ENCODE results near the gene PBX3.
"Not testable (repeated sequence)": the region's sequence is repeated elsewhere in the genome, so short reads cannot be mapped to it uniquely, and the experiment has no call there.

PBX3 gene

DNA sequence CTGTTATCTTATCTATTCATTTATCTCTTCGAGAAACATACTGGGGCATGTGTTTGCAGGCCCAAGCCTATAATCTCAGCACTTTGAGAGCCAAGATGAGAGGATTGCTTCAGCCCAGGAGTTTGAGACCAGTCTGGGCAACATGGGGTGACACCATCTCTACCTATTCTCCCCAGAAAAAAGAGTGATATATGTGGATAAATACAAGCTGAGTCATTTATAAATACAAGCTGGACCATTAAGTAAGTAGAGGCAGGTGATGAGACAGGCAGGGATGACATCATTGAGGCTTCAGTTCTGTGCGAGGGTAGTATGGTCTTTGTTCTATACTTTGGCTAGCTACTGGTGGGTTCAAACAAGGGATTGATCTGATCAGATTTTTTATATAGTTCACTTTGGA, 25.6 kb downstream of the PBX3 start:
- Histone ChIP-seq H3K9me2 (replicated peaks; ENCODE audit: insufficient read depth, low read length) (no peaks in the 10 kb centered on the region), H3K4me3 (ENCODE audit: insufficient read depth, low read length, poor library complexity, severe bottlenecking) (no peak overlapping the region), H4K20me1 (ENCODE audit: low read depth, low read length) (0 out of 2 replicates have a peak, but pooled peaks cover 3% of the 10 kb centered on the region), H3K36me3 (ENCODE audit: low read length) (no peaks in the 10 kb centered on the region), H3K9ac (ENCODE audit: low read length) (no peak overlapping the region), H3K27me3 (ENCODE audit: low read length) (no peaks in the 10 kb centered on the region), H3K27ac (ENCODE audit: low read depth, low read length) (no peak overlapping the region), H3K9me3 (ENCODE audit: insufficient read depth, low read length) (no peaks in the 10 kb centered on the region), H3K79me2 (ENCODE audit: insufficient read depth, low read length) (no peaks in the 10 kb centered on the region), H3K4me2 (ENCODE audit: low read depth, low read length, poor library complexity, severe bottlenecking) (no peak overlapping the region), H3F3A (ENCODE audit: insufficient read depth) (no peaks in the 10 kb centered on the region), H2AFZ (ENCODE audit: low read depth, low read length, severe bottlenecking) (no peak overlapping the region)
- no peak for TF ChIP-seq CTCF (IDR thresholded peaks at IDR 0.05; ENCODE audit: insufficient read depth, low read length, poor library complexity, severe bottlenecking)
- no peak for TF ChIP-seq EZH2phosphoT487 (conservative IDR thresholded peaks at IDR 0.05; ENCODE audit: low read length)

DNA sequence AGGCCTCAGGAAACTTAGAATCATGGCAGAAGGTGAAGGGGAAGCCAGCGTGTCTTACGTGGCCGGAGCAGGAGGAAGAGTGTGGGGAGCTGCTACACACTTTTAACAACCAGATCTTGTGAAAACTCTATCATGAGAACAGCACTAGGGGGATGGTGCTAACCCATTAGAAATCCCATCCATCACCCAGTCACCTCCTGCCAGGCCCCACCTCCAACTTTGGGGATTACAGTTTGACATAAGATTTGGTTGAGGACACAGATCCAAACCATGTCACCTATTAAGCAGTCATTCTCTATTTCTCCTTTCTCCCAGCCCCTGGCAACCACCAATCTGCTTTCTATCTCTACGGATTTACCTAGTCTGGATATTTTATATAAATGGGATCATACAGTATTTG, 26.9 kb downstream of the PBX3 start:
- Histone ChIP-seq H3K9ac (ENCODE audit: low read length) (no peak overlapping the region), H3K79me2 (ENCODE audit: insufficient read depth, low read length) (no peaks in the 10 kb centered on the region), H3K9me2 (replicated peaks; ENCODE audit: insufficient read depth, low read length) (no peaks in the 10 kb centered on the region), H3K27ac (ENCODE audit: low read depth, low read length) (no peak overlapping the region), H3K4me3 (ENCODE audit: insufficient read depth, low read length, poor library complexity, severe bottlenecking) (no peak overlapping the region), H3K27me3 (ENCODE audit: low read length) (no peaks in the 10 kb centered on the region), H3K9me3 (ENCODE audit: insufficient read depth, low read length) (no peaks in the 10 kb centered on the region), H3F3A (ENCODE audit: insufficient read depth) (no peaks in the 10 kb centered on the region), H3K4me2 (ENCODE audit: low read depth, low read length, poor library complexity, severe bottlenecking) (no peak overlapping the region), H2AFZ (ENCODE audit: low read depth, low read length, severe bottlenecking) (no peak overlapping the region), H3K36me3 (ENCODE audit: low read length) (no peaks in the 10 kb centered on the region), H4K20me1 (ENCODE audit: low read depth, low read length) (0 out of 2 replicates have a peak, but pooled peaks cover 3% of the 10 kb centered on the region)
- TF ChIP-seq EZH2phosphoT487 (conservative IDR thresholded peaks at IDR 0.05; ENCODE audit: low read length) (no peak), CTCF (IDR thresholded peaks at IDR 0.05; ENCODE audit: insufficient read depth, low read length, poor library complexity, severe bottlenecking) (no peak)

GRCh38 chr9:125776789-125777188, 29.6 kb downstream of the PBX3 start:
- not testable (repeated sequence) for H3F3A ChIP-seq (ENCODE audit: insufficient read depth); H3K27ac ChIP-seq (ENCODE audit: low read depth, low read length); H3K36me3 ChIP-seq (ENCODE audit: low read length); H4K20me1 ChIP-seq (ENCODE audit: low read depth, low read length); H3K27me3 ChIP-seq (ENCODE audit: low read length); H3K4me3 ChIP-seq (ENCODE audit: insufficient read depth, low read length, poor library complexity, severe bottlenecking); H3K4me2 ChIP-seq (ENCODE audit: low read depth, low read length, poor library complexity, severe bottlenecking); H2AFZ ChIP-seq (ENCODE audit: low read depth, low read length, severe bottlenecking); H3K9ac ChIP-seq (ENCODE audit: low read length); H3K9me3 ChIP-seq (ENCODE audit: insufficient read depth, low read length); H3K79me2 ChIP-seq (ENCODE audit: insufficient read depth, low read length); H3K9me2 ChIP-seq (replicated peaks; ENCODE audit: insufficient read depth, low read length)

GRCh38 chr9:125778538-125779219, 31.5 kb downstream of the PBX3 start:
- not testable (repeated sequence) for H3K27me3 ChIP-seq (ENCODE audit: low read length)

DNA sequence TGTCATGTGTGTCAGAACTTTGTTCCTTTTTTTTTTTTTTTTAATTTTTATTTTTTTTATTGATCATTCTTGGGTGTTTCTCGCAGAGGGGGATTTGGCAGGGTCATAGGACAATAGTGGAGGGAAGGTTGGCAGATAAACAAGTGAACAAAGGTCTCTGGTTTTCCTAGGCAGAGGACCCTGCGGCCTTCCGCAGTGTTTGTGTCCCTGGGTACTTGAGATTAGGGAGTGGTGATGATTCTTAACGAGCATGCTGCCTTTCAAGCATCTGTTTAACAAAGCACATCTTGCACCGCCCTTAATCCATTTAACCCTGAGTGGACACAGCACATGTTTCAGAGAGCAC, 32.0 kb downstream of the PBX3 start:
- not testable (repeated sequence) for H3K27ac ChIP-seq (ENCODE audit: low read depth, low read length); H3K4me3 ChIP-seq (ENCODE audit: insufficient read depth, low read length, poor library complexity, severe bottlenecking); H3K27me3 ChIP-seq (ENCODE audit: low read length); H3K79me2 ChIP-seq (ENCODE audit: insufficient read depth, low read length); H4K20me1 ChIP-seq (ENCODE audit: low read depth, low read length); H2AFZ ChIP-seq (ENCODE audit: low read depth, low read length, severe bottlenecking); H3F3A ChIP-seq (ENCODE audit: insufficient read depth); H3K9me2 ChIP-seq (replicated peaks; ENCODE audit: insufficient read depth, low read length); H3K4me2 ChIP-seq (ENCODE audit: low read depth, low read length, poor library complexity, severe bottlenecking); H3K9me3 ChIP-seq (ENCODE audit: insufficient read depth, low read length); H3K36me3 ChIP-seq (ENCODE audit: low read length); H3K9ac ChIP-seq (ENCODE audit: low read length)

More at GRCh38 chr9:125778538-125779219, 31.5 kb downstream of the PBX3 start:
- not testable (repeated sequence) for H2AFZ ChIP-seq (ENCODE audit: low read depth, low read length, severe bottlenecking); H4K20me1 ChIP-seq (ENCODE audit: low read depth, low read length); H3K79me2 ChIP-seq (ENCODE audit: insufficient read depth, low read length); H3K9me3 ChIP-seq (ENCODE audit: insufficient read depth, low read length); H3K9me2 ChIP-seq (replicated peaks; ENCODE audit: insufficient read depth, low read length); H3K9ac ChIP-seq (ENCODE audit: low read length); H3K27ac ChIP-seq (ENCODE audit: low read depth, low read length); H3K4me3 ChIP-seq (ENCODE audit: insufficient read depth, low read length, poor library complexity, severe bottlenecking); H3F3A ChIP-seq (ENCODE audit: insufficient read depth); H3K4me2 ChIP-seq (ENCODE audit: low read depth, low read length, poor library complexity, severe bottlenecking); H3K36me3 ChIP-seq (ENCODE audit: low read length)
